Hematopoietic multipotent progenitor cell treated with erythropoietin and hydrocortisone succinate and interleukin-3 and kit ligand, for 17 days (in vitro differentiated cells): Measurements from ENCODE around the gene CUEDC1.
"Not testable (repeated sequence)": the region's sequence is repeated elsewhere in the genome, so short reads cannot be mapped to it uniquely, and the experiment has no call there.

ENCODE experiments used
- DNase-seq: peaks from one replicate; pipeline ENCODE4 v3.0.0-alpha.2; 2015; ENCODE audit warnings: low spot score

The CUEDC1 gene

DNA sequence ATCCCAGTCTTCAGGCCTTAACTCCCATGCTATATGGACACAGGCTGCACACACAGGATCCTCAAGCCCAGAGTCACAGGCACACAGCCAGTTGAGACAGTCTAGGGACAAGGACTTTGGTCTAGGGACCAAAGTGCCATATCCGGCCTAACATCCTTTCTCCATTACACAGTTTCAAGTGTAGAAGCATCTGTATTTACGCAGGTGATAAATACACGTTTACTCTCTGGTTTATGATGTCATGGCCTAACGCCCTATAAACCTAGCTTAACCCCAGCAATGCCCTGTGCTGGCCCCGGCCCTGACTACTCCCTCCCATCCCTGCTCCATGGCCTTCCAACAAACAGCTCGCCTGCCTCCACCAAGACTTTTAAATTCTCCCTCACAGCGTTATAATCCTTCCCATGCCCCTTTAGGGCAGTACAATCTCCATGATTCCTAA, 17.1 kb downstream of the CUEDC1 start:
- no peak for DNase-seq

DNA sequence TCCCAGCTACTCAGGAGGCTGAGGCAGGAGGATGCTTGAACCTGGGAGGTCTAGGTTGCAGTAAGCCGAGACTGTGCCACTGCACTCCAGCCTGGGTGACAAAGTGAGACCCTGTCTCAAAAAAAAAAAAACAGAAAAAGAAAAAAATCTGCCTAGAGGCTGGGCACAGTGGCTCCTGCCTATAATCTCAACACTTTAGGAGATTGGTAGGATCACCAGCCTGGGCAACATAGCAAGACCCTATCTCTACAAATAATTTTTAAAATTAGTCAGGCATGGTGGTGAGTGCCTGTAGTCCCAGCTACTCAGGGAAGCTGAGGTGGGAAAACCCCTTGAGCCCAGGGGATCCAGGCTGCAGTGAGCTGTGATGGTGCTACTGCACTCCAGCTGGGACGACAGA, 17.7 kb downstream of the CUEDC1 start:
- no peak for DNase-seq

DNA sequence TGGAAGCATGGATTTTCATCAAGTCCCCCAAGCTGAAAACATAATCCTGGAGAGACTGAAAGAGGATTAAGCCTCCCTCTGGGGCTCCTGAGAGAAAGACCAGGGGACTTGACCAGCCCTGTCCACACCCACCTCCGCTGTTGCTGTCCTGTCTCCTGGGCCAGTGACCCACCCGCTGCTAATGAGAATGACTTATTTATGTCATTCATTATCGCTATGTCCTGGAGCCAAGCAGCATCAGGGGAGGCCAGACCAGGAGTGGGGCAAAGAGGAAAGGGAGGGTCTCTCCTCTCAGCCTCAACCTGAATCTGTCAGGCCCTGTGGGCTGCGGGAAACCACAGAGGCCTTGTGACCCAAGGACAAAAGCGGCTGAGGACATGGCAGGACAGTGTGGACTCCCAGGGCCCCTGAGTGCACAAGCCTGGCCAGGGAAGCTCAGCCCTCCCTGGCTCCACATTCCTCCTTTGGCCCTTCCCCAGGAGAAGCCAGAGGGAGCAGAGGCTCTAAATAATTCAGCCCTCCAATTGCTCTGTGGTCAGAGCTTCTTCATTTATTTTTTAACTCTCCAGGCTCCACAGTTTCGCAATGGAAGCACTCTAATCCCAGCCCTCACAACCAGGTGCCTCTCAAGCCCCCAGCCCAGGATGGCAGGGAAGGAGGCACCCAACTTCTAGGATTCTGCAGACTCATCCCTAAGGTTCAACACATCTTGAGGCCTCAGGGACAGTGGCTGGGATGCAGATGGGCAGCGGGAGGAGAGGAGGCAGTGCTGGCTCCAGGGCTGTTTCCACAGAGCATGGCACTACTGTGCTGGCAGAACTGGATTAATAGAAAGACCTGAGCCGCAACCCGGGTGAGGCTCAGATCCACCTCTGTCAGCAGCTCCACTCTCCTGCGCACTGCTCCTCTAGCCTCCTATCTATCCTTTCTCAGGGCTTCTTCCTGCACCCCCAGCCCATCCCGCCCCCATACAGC, 19.1 kb downstream of the CUEDC1 start:
- no peak for DNase-seq

DNA sequence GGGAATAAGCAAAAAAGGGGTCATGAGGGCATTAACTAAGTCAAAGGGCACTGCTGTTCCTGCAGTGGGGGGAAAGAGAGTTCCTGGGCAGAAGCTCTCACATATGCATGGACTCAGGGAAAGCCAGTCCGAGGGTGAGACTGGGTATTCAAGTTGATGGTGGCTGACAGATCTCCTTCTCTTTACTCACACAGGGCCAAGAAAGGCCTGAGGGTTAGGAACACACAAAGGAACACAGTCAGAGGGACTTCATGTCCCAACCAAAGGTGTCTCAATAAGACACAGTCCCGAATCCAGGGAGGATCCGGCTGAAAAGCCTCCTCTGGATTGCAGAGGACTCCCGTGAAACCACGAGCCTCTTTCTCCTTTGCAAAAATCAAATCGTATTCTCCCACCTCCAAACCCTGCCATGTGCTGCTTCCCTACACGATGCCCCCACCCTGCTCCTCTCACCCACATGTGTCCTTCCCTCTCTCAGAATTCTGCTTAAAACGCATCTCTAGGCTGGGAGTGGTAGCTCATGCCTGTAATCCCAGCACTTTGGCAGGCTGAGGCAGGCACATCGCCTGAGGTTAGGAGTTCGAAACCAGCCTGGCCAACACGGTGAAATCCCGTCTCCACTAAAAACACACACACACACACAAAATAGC, 23.6 kb downstream of the CUEDC1 start:
- no peak for DNase-seq

DNA sequence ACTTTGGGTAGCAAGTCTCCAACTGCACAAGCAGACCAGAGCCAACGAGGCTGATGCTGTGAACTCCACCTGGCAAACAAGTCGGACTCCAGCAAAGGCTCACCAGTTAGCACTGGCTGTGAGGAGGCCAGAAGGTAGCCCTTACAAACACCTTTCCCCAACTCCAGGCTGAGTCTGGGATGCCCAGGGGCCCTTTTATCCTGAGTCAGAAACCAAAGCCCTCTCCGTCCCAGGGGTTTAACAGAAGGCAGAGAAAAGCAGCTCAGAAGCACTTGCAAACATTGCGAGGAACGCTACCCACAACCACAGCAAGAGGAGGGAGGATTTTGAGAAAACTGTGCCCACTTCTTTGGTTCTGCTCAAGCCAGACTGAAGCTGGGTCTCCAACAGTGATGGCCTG, 25.0 kb downstream of the CUEDC1 start:
- no peak for DNase-seq

DNA sequence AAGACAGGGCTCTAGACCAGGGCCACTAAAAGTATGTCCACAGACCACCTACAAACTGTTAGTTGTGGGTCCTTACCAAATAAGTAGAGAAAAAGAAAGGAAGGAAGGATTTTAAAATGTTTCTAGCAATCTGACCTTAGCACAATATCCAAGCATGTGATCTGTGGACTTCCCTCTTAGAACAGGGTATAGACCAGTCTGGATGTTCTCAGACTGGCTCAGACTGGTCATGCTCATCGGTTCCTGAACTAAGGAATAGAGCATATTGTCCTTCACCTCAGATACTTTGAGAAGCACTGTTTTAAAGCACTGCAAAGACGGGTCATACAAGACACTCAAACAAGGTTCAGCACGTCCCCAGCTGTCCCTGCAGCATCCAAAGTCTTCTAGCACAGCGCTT, 25.8 kb downstream of the CUEDC1 start:
- no peak for DNase-seq

DNA sequence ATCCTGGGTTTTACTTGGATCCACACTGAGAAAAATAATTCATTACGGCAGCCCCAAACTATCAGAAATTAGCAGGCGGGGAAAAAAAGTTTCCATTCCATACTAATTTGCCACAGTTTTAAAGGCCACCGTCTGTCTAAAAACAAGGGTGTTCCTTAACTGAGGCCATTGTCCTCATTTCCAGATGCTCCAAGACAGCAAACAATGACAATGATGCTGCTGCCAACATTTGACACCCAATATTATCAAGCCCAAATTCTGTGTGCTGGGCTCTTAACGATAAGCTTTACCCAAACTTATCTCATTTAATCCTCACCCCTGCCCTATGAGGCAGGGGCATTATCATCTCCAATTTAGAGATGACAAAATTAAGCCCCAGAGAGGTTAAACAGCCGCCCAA, 26.3 kb downstream of the CUEDC1 start:
- peak; percentile 16 for DNase-seq

DNA sequence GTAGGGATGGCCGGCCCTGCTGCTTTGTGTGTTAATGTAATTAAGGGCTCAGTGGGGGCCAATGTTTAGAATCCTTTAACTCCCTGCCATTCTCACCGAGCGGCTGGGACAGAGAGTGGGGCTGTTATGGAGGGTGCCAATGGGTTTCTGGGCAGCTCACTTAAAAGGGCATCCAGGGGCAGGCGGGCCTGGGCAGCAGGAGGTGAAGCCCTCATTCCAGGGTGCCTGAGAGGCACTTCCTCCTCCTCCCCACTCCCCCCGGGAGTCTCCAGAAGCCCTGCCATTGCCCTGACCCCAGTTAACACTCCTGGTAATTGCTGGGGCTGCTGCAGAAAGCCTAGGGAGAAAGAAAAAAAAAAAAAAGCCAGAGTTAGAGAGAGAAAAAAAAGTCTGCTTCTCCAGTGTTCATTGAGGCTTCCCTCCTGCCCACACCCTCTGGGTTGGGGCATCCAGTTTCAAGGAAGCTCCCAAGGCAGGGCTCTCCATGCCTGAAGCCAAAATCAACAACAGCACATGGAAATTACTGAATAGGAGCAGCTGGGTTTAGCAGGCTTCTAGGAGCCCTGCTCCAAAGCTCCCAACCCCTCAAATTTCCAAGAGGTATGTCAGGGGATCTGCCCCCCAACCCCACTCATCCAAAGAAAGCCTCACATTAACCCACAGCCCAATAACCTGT, 28.0 kb downstream of the CUEDC1 start:
- DNase-seq, result no peak

DNA sequence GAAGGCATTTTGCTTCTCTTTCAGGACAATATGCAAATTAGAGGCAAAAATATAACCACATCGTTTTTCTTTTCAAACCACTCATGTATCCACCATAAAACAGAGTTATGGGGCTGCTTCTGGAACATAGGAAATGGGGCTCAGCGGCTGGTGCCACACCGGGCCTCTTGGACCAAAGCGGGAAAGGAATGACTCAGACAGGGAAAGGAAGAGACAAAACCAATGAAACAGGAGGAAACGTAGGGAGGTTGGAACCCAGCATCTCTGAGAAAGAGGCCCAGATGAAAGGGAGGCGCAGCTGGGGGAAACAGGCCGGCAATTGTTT, 28.5 kb downstream of the CUEDC1 start:
- no peak for DNase-seq

DNA sequence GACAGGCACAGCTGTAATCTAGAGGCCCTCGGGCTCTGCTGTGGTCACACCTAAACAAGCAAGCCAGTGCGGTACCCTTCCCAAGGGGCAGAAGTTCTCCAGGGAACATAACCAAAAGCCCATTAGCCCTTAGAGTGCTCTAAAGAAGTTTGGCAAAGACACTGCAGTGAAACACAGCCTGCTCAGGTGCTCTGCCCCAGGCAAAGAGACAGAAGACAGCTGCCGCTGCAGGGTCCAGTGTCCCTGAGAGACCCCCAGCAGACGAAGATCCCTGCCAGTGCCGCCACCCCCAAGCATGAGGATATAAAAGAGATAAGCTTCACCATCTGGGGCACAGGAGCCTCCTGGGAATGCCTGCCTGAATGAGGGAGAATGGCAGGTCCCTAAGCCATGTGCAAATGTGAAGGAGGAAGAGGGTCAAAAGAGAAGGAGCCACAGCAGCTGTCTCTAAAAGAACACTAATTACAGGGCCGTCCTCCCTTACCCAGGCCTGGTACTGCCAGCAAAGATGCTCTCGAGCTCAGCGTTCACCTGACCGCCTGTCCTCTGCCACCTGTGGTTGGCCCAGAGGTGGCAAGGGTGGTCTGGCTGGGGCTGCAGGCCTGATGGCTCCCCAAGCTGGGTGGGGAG, 29.7 kb downstream of the CUEDC1 start:
- DNase-seq, result no peak

DNA sequence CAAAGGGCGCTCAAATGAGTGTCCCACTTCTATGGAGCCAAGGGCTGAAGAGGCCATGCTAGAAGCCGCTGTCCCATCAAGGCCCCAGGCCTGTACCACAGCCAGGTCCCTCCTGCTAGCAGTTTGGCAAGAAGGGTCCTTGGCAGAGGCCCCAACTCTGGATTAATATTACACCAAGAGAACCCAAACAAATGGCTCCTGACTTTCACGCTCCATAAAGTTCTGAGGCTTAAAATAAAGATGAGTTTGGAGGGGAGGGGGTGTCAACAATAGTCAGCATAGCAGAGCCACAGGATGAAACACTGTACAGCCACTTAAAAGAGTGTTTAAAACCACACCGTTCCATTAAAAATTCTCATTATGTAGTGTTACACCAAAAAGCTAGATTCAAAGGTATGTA, 30.5 kb downstream of the CUEDC1 start:
- DNase-seq, result no peak

DNA sequence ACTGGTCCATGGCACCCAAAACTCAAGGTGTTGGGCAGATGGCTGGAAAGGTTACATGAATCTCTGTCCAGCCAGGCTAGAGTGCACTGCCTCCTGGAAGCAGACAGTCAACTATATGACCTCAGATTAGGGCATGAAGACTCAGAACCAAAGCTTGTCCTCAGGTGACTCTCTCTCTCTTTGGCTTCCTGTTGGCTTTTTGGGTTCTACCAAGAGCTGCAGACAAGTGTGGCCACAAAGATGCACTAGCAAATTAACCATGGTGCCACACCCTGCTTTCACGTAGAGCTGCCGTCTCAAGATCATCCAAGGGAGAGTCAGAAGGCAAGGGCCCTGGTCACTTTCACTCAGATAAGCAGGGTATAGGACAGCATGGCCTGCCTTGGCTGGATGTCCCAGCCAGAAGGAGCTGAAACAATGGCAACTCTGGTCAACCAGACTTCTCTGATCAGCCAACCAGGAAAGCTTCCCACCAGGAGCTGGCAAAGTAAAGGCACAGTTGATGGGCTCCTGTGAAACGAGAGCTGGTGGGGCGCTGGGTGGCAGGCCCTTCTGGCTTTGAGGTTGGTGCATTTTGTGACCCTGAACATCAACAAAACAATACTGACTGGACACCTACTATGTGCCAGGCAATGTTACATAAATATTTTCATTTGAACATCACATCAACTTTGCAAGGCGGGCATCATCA, 31.9 kb downstream of the CUEDC1 start:
- no peak for DNase-seq

DNA sequence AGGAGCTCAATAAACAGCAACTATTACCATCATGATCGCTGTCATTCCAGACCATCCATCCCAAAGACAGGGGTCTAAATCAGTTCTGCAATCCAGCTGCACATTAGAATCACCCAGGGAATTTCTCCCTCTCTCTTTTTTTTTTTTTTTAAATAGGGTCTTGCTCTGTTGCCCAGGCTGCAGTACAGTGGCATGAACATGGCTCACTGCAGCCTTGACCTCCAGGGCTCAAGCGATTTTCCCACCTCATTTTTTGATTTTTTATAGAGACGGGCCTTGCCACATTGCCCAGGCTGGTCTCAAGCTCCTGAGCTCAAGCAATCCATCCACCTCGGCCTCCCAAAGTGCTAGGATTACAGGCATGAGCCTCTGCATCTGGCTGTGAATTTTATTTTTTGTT, 32.5 kb downstream of the CUEDC1 start:
- DNase-seq, result not testable (repeated sequence)

DNA sequence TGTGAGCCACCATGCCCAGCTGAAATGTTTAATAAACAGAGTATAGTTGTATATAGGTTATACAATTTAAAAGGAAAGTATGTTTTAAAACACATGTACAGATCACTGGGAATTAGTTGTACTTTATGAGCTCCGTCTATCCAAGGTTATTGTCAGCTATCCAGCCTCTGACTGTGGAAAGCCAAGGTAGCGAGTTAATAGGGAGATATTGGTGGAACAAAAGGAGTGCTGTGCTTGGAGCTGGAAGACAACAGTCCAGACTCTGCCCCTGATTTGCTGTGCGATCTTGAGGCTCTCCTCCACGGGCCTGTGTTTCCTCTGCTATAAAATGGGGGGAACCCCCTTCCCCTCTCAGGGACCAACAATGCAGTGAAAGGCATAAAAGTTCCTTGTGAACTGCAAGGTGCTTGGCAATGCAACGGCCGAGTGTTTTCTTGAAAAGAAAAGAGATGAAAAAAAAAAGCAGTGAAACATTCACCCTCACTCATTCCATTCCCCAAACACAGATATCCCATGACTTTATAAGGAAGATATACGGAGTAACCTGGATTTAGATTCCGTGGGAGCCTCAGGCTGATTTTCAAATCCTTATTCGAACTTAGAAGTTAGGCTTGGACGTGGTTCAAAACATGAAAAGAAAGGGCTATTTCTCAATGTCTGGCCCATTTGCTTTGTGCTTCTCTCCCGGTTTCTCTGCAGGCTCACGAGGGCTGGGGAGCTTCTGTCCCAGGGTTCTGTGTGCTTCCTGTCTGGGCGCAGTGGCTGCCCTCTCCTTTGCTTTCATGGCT, 34.1 kb downstream of the CUEDC1 start:
- no peak for DNase-seq

DNA sequence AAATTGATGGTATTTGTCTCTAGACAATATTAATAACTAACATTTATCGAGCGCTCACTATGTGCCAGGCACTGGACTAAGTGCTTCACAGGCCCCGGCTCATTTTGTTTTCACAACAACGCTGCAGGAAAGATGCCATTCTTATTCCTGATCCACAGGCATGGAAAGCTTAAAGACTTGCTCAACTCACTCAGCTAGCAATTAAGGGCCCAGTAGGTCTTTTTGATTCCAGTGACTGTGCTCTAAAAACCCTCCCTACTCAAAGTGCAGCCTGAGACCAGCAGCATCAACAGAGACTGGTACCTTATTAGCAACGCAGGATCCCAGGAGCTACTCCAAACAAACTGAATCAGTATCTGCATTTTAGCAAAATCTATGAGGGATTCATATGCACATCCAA, 35.3 kb downstream of the CUEDC1 start:
- DNase-seq, result no peak

DNA sequence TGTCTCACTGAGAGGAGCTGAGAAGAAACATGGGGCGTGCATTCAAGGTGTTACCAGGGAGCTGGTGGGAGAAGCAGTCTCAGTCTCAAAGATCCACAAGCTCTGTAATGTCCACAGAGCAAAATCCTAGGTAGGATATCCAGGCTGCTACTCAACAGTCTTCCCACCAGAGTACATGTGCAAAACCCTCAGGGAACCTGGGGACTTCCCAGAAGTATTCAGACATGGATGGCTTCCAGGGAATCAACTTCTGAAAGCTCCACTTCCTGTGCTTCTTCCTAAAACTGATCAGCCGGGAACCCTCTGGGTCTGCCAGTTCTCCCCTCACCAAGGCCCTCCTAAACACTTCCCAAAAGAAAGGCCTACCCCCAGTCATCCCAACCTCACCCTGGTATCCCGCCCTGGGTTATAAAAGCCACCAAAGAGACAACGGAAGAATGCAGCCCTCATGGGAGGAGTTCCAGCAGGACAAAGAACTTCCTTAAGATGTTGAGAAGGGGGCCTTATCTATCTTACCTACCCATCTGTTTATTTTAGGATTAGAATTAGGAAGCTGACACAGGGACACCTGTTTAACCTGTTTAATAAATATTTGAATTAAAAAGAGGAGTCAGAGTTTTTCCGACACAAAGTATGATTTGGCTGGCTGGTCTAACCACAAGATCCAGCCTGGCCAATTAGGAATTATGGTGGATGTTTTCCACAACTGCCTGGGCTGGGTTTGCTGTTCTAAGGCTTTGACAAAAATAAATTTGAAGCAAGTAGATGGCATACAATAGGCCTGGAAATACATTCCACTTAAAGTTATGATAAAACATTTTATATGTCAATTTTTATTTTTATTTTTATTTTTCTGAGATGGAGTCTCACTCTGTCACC, 37.0 kb downstream of the CUEDC1 start:
- DNase-seq, result no peak

DNA sequence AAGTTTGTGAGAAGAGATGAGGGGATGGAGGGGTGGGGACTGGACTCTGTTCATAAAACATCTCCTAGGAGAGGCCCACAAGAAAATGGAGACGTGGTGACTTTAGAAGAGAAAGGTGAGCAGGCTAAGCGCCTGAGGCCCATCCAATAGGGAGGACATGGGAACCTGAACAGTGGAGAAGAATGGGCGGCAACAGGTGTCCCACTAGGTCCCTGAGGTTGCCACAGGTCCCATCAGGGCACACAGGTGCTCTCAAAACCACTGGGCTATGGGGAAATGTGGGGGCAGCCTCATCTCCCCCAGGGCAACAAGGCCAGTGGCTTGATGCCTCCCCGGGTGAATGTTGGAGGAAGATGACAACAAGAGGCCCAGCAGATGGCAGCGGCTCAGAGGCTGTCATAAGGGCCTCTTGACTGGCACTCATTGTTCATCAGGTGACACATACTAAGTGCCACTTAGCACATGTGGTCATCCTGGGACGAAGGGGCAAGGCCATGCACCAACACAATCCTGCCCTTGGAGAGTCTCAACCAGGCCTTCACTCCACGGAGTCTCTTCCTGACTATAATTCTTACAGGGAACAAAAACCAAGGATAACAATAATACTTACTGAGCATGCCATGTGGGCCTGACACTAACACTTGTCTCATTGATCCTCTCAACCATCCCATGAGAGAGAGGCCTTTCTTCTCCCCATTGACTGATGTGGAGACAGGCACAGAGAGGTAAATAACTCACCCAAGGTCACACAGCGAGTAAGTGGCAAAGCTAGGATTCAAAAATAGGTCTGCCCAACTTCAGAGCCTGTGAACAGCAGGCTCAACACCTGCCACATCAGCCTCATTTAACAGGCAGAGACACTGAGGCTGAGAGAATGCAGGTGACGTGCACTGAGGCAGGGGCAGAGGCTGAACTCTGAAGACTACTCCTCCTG, 38.0 kb downstream of the CUEDC1 start:
- DNase-seq, result peak; percentile 43

DNA sequence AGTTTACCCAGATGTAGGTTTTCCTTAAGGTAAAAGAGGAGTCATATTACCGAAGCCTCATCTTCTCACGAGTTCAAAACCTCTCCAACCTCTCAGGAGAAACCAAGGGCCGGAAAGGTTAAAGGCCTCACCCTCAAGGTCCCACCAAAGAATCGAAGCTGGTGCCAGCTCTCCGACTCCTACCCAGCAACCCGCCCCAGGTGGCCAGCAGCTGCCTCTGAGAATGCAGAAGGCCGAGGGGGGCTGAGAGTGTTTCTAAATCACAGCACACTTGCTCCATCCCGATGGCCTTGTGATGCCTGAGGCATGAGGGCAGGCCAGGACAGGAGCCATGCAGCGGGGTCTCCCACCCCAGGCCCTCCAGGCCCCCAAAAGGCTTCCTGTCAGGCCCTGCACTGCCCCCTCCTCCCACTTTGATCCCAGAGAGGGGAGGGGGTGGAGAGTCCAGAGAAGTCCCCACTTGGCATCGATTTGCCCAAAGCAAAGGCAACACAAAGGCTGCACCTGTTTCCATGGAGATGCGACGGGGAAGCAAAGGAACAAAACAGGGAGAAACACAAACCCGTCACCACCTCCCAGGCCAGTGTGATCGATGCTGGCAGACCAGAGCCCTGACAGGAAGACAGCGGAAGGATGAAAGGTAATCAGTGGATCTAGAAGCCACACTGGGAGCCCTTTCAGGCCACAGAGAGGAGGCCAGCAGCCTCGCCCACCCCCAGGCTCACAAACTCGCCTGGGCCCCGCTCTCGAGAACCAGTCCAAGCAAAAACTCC, 39.0 kb downstream of the CUEDC1 start:
- DNase-seq, result no peak
